ENCODE data around the gene PNRC1. TPM values are rescaled to one million over a fixed set of nuclear protein-coding genes. Genes with fewer than 3 reads are reported as not detected.
A peak's percentile ranks its signal among the peaks of the same experiment; 100 is the strongest.

Gene PNRC1
- total RNA-seq, 6 donors from 2014 or later, result 96.4 to 238 (median 167) TPM

GRCh38 chr6:89085409-89086205, 5.1 kb downstream of the PNRC1 start:
- TF ChIP-seq POLR2A (IDR thresholded peaks at IDR 0.05) (no peak), CTCF (IDR thresholded peaks at IDR 0.05) (no peak), POLR2AphosphoS5 (IDR thresholded peaks at IDR 0.05) (no peak), EP300 (IDR thresholded peaks at IDR 0.05) (no peak)
- 94 to 95% methylated on average over 12 of the region's 12 CpGs for WGBS, 2 donors
- H3K4me1 ChIP-seq, result peaks cover 29 to 48% (median 36%) of the 10 kb centered on the region in 4 donors
- peaks cover 14 to 34% (median 18%) of the 10 kb centered on the region in 4 donors for H3K36me3 ChIP-seq
- peak overlapping the region in 2 of 4 donors; percentile 0 to 28 for H3K27ac ChIP-seq
- ATAC-seq (ENCODE audit: low FRiP score in 2 of 2), result no peak
- H3K9me3 ChIP-seq, result no peaks in the 10 kb centered on the region
- no peak for DNase-seq
- H3K27me3 ChIP-seq, result no peaks in the 10 kb centered on the region
- no peak overlapping the region for H3K4me3 ChIP-seq

- Histone ChIP-seq H3K4me3 (no peak overlapping the region), H3K9me3 (no peaks in the 10 kb centered on the region), H3K27ac (no peak overlapping the region), H3K4me1 (peaks cover 28 to 48% (median 36%) of the 10 kb centered on the region in 4 donors), H3K36me3 (peaks cover 14 to 34% (median 18%) of the 10 kb centered on the region in 4 donors), H3K27me3 (no peaks in the 10 kb centered on the region)
- WGBS, 2 donors, result 42 to 61% methylated on average over 1 of the region's 1 CpG
- ATAC-seq (ENCODE audit: low FRiP score in 2 of 2) (peak in 1 of 2 donors; percentile 40), DNase-seq (no peak)
- TF ChIP-seq EP300 (IDR thresholded peaks at IDR 0.05), result no peak
- no peak for TF ChIP-seq POLR2AphosphoS5 (IDR thresholded peaks at IDR 0.05)
- TF ChIP-seq POLR2A (IDR thresholded peaks at IDR 0.05), result no peak
- TF ChIP-seq CTCF (IDR thresholded peaks at IDR 0.05), result no peak
These were observed 7.3 kb downstream of the PNRC1 start for GRCh38 chr6:89087881-89088280.

GRCh38 chr6:89098461-89098860, 17.9 kb downstream of the PNRC1 start:
- no peaks in the 10 kb centered on the region for H3K9me3 ChIP-seq
- no peak overlapping the region for H3K4me3 ChIP-seq
- no peak overlapping the region for H3K27ac ChIP-seq
- WGBS, 2 donors, result 84 to 87% methylated on average over 8 of the region's 8 CpGs
- H3K27me3 ChIP-seq, result no peaks in the 10 kb centered on the region
- DNase-seq (no peak), ATAC-seq (ENCODE audit: low FRiP score in 2 of 2) (no peak)
- no peaks in the 10 kb centered on the region for H3K4me1 ChIP-seq
- TF ChIP-seq POLR2AphosphoS5 (IDR thresholded peaks at IDR 0.05) (no peak), POLR2A (IDR thresholded peaks at IDR 0.05) (no peak)
- no peaks in the 10 kb centered on the region for H3K36me3 ChIP-seq

- WGBS, 2 donors, result 96 to 98% methylated on average over 2 of the region's 2 CpGs
- Histone ChIP-seq H3K4me1 (no peaks in the 10 kb centered on the region), H3K4me3 (no peak overlapping the region), H3K9me3 (no peaks in the 10 kb centered on the region), H3K27me3 (no peaks in the 10 kb centered on the region), H3K36me3 (no peaks in the 10 kb centered on the region), H3K27ac (no peak overlapping the region)
- ATAC-seq (ENCODE audit: low FRiP score in 2 of 2) (no peak), DNase-seq (no peak)
- no peak for TF ChIP-seq EP300 (IDR thresholded peaks at IDR 0.05)
- TF ChIP-seq POLR2AphosphoS5 (IDR thresholded peaks at IDR 0.05), result no peak
- TF ChIP-seq POLR2A (IDR thresholded peaks at IDR 0.05), result no peak
- TF ChIP-seq CTCF (IDR thresholded peaks at IDR 0.05), result no peak
These were observed 19.6 kb downstream of the PNRC1 start for GRCh38 chr6:89100114-89100513.

- no peaks in the 10 kb centered on the region for H3K4me1 ChIP-seq
- 81 to 88% methylated on average over 3 of the region's 3 CpGs for WGBS, 2 donors
- no peak overlapping the region for H3K27ac ChIP-seq
- DNase-seq, result no peak
- H3K36me3 ChIP-seq, result no peaks in the 10 kb centered on the region
- no peak overlapping the region for H3K4me3 ChIP-seq
- no peak for TF ChIP-seq CTCF (IDR thresholded peaks at IDR 0.05)
- TF ChIP-seq POLR2AphosphoS5 (IDR thresholded peaks at IDR 0.05), result no peak
- no peak for TF ChIP-seq POLR2A (IDR thresholded peaks at IDR 0.05)
- TF ChIP-seq EP300 (IDR thresholded peaks at IDR 0.05), result no peak
- H3K9me3 ChIP-seq, result no peaks in the 10 kb centered on the region
- no peaks in the 10 kb centered on the region for H3K27me3 ChIP-seq
- no peak for ATAC-seq (ENCODE audit: low FRiP score in 2 of 2)
These were observed 29.7 kb downstream of the PNRC1 start for GRCh38 chr6:89110284-89110683.
